GM19193 (cell line): ENCODE measurements around the gene LCP1.

Experiments used
- POLR2A ChIP-seq: IDR thresholded peaks from 4 replicates; pipeline ENCODE4 v1.6.1; 2011; ENCODE audit not compliant: insufficient read depth, insufficient read length; ENCODE audit errors: extremely low read depth

LCP1 gene

GRCh38 chr13:46124967-46125933 is 56.7 kb downstream of the LCP1 start:
- no peak for TF ChIP-seq POLR2A

- peak; percentile 69 for TF ChIP-seq POLR2A
Observed at GRCh38 chr13:46124531-46124966, 57.4 kb downstream of the LCP1 start.

- TF ChIP-seq POLR2A: no peak
Observed at GRCh38 chr13:46122304-46122703, 59.7 kb downstream of the LCP1 start.

GRCh38 chr13:46121597-46122163 is 60.3 kb downstream of the LCP1 start:
- TF ChIP-seq POLR2A: no peak

- no peak for TF ChIP-seq POLR2A
Observed at GRCh38 chr13:46121033-46121432, 60.9 kb downstream of the LCP1 start.

- no peak for TF ChIP-seq POLR2A
Observed at GRCh38 chr13:46119883-46120614, 61.9 kb downstream of the LCP1 start.

- TF ChIP-seq POLR2A: no peak
Observed at GRCh38 chr13:46116653-46117502, 65.1 kb downstream of the LCP1 start.

- no peak for TF ChIP-seq POLR2A
Observed at GRCh38 chr13:46114613-46115012, 67.4 kb downstream of the LCP1 start.

GRCh38 chr13:46113596-46113995 is 68.4 kb downstream of the LCP1 start:
- TF ChIP-seq POLR2A: no peak

GRCh38 chr13:46111151-46111550 is 70.8 kb downstream of the LCP1 start:
- no peak for TF ChIP-seq POLR2A

GRCh38 chr13:46109451-46109850 is 72.5 kb downstream of the LCP1 start:
- TF ChIP-seq POLR2A: no peak

GRCh38 chr13:46106839-46107371 is 75.1 kb downstream of the LCP1 start:
- TF ChIP-seq POLR2A: no peak

GRCh38 chr13:46104868-46105267 is 77.1 kb downstream of the LCP1 start, which contains the start of gene CPB2:
Gene CPB2, minus strand, starts transcription at chr13:46105033. Its CDS starts 24 bp downstream, at chr13:46105009.
- TF ChIP-seq POLR2A: no peak

- no peak for TF ChIP-seq POLR2A
Observed at GRCh38 chr13:46103037-46103436, 78.9 kb downstream of the LCP1 start.

- TF ChIP-seq POLR2A: no peak
Observed at GRCh38 chr13:46102255-46102605, 79.7 kb downstream of the LCP1 start.
